Measurements from ENCODE around the gene ECEL1. TPM values are rescaled to one million over a fixed set of nuclear protein-coding genes. Genes with fewer than 3 reads are reported as not detected.
"Not testable (repeated sequence)": the region's sequence is repeated elsewhere in the genome, so short reads cannot be mapped to it uniquely, and the experiment has no call there.

The ECEL1 gene
- total RNA-seq, 2 experiments from 2014 or later: 0.56 to 0.72 TPM

- DNase-seq: peak; percentile 85
- intact Hi-C loops (cut with micrococcal nuclease): loop anchor here (5.0 kb wide), 3 partner anchors 78 to 542 kb away; partner anchors contain the start of gene PRSS56
These were observed 43.1 kb downstream of the ECEL1 start for GRCh38 chr2:232444409-232445148.

DNA sequence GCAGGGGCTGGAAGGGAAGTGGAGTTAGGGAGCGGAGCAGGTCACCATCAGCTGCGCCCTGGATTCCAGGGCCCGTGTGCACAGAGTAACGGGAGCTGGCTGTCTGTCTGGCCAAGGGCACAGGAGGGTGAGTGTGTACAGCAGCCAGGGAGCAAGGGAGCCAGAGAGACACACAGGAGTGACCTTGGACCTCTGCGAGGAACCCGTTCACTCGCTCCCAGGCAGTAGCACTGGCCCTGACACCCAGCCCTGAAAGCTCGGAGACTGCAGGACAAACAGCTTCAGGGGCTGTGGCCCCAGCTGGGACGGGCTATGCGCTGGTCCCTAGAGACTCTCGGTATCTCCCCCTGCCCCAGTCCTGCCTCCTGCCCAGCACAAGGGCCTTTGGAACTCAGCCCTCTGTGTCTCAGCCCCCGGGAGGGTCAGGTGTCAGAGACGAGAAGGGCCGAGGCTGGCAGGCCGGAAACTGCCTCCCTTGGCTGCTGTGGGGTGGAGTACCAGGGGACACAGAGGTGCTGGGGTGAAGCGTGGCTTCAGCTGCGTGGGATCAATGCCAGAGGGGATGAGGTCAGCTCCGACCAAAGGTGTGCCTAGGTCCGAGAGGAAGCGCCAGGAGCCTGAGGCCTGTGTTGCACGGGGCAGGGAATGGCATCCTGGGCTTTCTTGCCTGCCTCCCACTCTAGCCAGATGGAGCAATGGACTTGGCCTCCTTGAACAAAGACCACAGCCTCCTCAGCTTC is 43.8 kb downstream of the ECEL1 start:
- CTCF ChIA-PET: interaction anchor here (1.2 to 2.0 kb wide), 3 partner anchors 21 to 118 kb away, joined by 3 to 12 read pairs (median 7); no protein-coding TSS in a partner anchor
- H3K9me3 Mint-ChIP-seq; H3K4me3 Mint-ChIP-seq; ATAC-seq; DNase-seq; POLR2A ChIA-PET; H3K27ac Mint-ChIP-seq; H3K36me3 Mint-ChIP-seq (ENCODE audit: low read depth); H3K27me3 Mint-ChIP-seq: not testable (repeated sequence)
- intact Hi-C loops (cut with micrococcal nuclease): loop anchor here (5.0 kb wide), 1 partner anchor 542 kb away; no protein-coding TSS in a partner anchor
- H3K4me1 Mint-ChIP-seq (ENCODE audit: low read depth): peaks cover 17% of the 10 kb centered on the region

More at GRCh38 chr2:232444409-232445148, 43.1 kb downstream of the ECEL1 start:
- CTCF ChIA-PET: interaction anchor here (0.6 to 2.0 kb wide), 7 partner anchors 20 to 192 kb away, joined by 3 to 12 read pairs (median 3); no protein-coding TSS in a partner anchor
- ATAC-seq: peak; percentile 74
- TF ChIP-seq, protein P1, sequence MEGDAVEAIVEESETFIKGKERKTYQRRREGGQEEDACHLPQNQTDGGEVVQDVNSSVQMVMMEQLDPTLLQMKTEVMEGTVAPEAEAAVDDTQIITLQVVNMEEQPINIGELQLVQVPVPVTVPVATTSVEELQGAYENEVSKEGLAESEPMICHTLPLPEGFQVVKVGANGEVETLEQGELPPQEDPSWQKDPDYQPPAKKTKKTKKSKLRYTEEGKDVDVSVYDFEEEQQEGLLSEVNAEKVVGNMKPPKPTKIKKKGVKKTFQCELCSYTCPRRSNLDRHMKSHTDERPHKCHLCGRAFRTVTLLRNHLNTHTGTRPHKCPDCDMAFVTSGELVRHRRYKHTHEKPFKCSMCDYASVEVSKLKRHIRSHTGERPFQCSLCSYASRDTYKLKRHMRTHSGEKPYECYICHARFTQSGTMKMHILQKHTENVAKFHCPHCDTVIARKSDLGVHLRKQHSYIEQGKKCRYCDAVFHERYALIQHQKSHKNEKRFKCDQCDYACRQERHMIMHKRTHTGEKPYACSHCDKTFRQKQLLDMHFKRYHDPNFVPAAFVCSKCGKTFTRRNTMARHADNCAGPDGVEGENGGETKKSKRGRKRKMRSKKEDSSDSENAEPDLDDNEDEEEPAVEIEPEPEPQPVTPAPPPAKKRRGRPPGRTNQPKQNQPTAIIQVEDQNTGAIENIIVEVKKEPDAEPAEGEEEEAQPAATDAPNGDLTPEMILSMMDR (IDR thresholded peaks at IDR 0.05): peak; percentile 61
- POLR2A ChIA-PET: no interaction called here
- H3K9me3 Mint-ChIP-seq: no peaks in the 10 kb centered on the region
- peaks cover 17% of the 10 kb centered on the region for H3K4me1 Mint-ChIP-seq (ENCODE audit: low read depth)
- peaks cover 1% of the 10 kb centered on the region for H3K27me3 Mint-ChIP-seq
- H3K36me3 Mint-ChIP-seq (ENCODE audit: low read depth): no peaks in the 10 kb centered on the region
- no peak overlapping the region for H3K27ac Mint-ChIP-seq
- H3K4me3 Mint-ChIP-seq: no peak overlapping the region

GRCh38 chr2:232443047-232443446 is 44.6 kb downstream of the ECEL1 start:
- DNase-seq; H3K9me3 Mint-ChIP-seq; H3K36me3 Mint-ChIP-seq (ENCODE audit: low read depth); ATAC-seq; CTCF ChIA-PET; H3K4me3 Mint-ChIP-seq; H3K27me3 Mint-ChIP-seq; H3K27ac Mint-ChIP-seq; POLR2A ChIA-PET: not testable (repeated sequence)
- intact Hi-C loops (cut with micrococcal nuclease): loop anchor here (5.0 kb wide), 1 partner anchor 541 kb away; no protein-coding TSS in a partner anchor
- peaks cover 12% of the 10 kb centered on the region for H3K4me1 Mint-ChIP-seq (ENCODE audit: low read depth)

DNA sequence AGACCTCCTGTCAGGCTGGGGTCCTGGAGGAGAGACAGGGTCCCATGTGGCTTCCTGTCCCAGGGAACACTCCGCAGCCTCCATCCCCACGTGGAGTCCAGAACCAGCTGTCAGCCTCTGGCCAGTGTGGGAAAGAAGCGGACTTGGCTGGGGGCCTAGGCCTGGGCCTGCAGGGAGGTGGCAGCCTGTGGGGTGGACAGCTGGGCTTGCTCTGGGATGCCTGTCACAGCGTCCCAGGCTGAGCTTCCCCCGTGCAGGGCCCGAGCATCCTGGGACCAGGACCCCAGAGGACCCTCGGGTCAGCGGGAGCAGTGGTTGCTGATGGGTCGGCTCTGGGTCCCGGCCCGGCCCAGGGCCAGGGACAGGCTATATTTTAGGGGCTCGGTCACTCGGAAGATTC is 45.2 kb downstream of the ECEL1 start:
- H3K27me3 Mint-ChIP-seq; CTCF ChIA-PET; H3K4me1 Mint-ChIP-seq (ENCODE audit: low read depth); H3K36me3 Mint-ChIP-seq (ENCODE audit: low read depth); ATAC-seq; DNase-seq; H3K9me3 Mint-ChIP-seq; H3K27ac Mint-ChIP-seq; H3K4me3 Mint-ChIP-seq; POLR2A ChIA-PET: not testable (repeated sequence)
- intact Hi-C loops (cut with micrococcal nuclease): loop anchor here (5.0 kb wide), 1 partner anchor 540 kb away; no protein-coding TSS in a partner anchor

- H3K36me3 Mint-ChIP-seq (ENCODE audit: low read depth); H3K4me1 Mint-ChIP-seq (ENCODE audit: low read depth); H3K27me3 Mint-ChIP-seq; H3K9me3 Mint-ChIP-seq; POLR2A ChIA-PET; H3K27ac Mint-ChIP-seq; H3K4me3 Mint-ChIP-seq; ATAC-seq; DNase-seq: not testable (repeated sequence)
- CTCF ChIA-PET: interaction anchor here (1.2 kb wide), 1 partner anchor 80 kb away, joined by 3 read pairs; no protein-coding TSS in a partner anchor
- intact Hi-C loops (cut with micrococcal nuclease): loop anchor here (5.0 kb wide), 1 partner anchor 540 kb away; no protein-coding TSS in a partner anchor
These were observed 45.7 kb downstream of the ECEL1 start for GRCh38 chr2:232441922-232442321.

DNA sequence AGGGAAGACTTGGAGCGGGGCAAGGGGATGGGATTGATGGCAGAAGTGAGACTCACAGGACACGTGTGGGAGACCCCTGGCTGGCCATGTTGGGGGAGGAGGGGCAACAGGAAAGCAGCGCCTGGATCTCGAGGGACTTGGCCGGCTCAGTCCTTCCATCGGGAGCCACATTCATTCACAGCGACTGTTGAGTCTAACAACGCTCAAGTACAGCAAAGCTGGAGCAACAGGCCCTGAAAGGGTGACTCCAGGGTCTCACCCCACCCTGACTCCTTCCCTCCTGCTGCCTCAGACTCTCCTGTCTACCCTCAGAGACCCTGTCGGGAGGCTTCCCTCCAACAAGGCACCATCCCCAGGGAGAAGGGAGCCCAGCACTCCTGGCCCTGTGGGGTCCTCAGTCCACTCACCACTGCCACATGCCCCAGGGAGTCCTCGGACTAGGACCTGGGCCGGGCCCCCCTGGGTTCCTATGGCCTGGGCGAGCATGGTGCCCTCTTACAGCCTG is 46.4 kb downstream of the ECEL1 start:
- ChIA-PET POLR2A (no interaction called here), CTCF (interaction anchor here (0.6 to 1.2 kb wide), 3 partner anchors 14 to 540 kb away, joined by 3 to 4 read pairs (median 3); no protein-coding TSS in a partner anchor)
- peaks cover 5% of the 10 kb centered on the region for H3K4me1 Mint-ChIP-seq (ENCODE audit: low read depth)
- H3K9me3 Mint-ChIP-seq: no peaks in the 10 kb centered on the region
- DNase-seq (no peak), ATAC-seq (no peak)
- no peak overlapping the region for H3K27ac Mint-ChIP-seq
- H3K36me3 Mint-ChIP-seq (ENCODE audit: low read depth): no peaks in the 10 kb centered on the region
- no peak overlapping the region for H3K4me3 Mint-ChIP-seq
- TF ChIP-seq, protein P1 (IDR thresholded peaks at IDR 0.05): no peak
- intact Hi-C loops (cut with micrococcal nuclease): loop anchor here (5.0 kb wide), 1 partner anchor 539 kb away; no protein-coding TSS in a partner anchor
- peaks cover 1% of the 10 kb centered on the region for H3K27me3 Mint-ChIP-seq
